Pancreas (tissue), 10 donors: Measurements from ENCODE around the gene TRIM16. TPM values are rescaled to one million over a fixed set of nuclear protein-coding genes. Genes with fewer than 3 reads are reported as not detected.
A peak's percentile ranks its signal among the peaks of the same experiment; 100 is the strongest.
"Not testable (repeated sequence)": the region's sequence is repeated elsewhere in the genome, so short reads cannot be mapped to it uniquely, and the experiment has no call there.

Experiments
- ATAC-seq, 4 donors: fragments of 200-7000 bp; cut with Tn5 transposase; one replicate each; pipeline versions ENCODE4 v1.8.0 to v1.9.1; 2020; ENCODE audit warnings: mild to moderate bottlenecking in 4 of 4, moderate library complexity in 4 of 4
- DNase-seq, 6 donors: peaks; one replicate each; pipeline ENCODE4 v3.0.0-alpha.2; 2020
- FAIRE-seq: peaks from 2 replicates; lab custom pipeline; 2012; peaks lifted over from hg19 to GRCh38; lab: Jason Lieb, UNC
- H3K27ac ChIP-seq, 4 donors: fragments of 200-600 bp; sonication (generic); 1 replicate in 3 of 4; 2 replicates in 1 of 4; pipeline versions ENCODE4 v1.5.0 to v1.8.0; 2020
- H3K27me3 ChIP-seq, 4 donors: fragments of 200-600 bp; one replicate each; pipeline ENCODE4 v1.8.0; 2021
- H3K36me3 ChIP-seq, 3 donors: fragments of 200-600 bp; sonication (generic) in 1 of 3; one replicate each; pipeline versions ENCODE4 v1.5.0 to v1.8.0; 2020 to 2021
- H3K4me1 ChIP-seq, 3 donors: fragments of 200-600 bp; one replicate each; pipeline ENCODE4 v1.8.0; 2021
- H3K4me3 ChIP-seq, 4 donors: fragments of 200-600 bp; sonication (generic) in 2 of 4; one replicate each; pipeline versions ENCODE4 v1.5.0 to v1.8.0; 2020 to 2021
- H3K9me3 ChIP-seq, 4 donors: fragments of 200-600 bp; one replicate each; pipeline ENCODE4 v1.8.0; 2021
- CTCF ChIP-seq, 4 donors: fragments of 200-600 bp; sonication (generic) in 3 of 4; IDR thresholded peaks; one replicate each; pipeline versions ENCODE4 v1.5.0 to v1.8.0; 2021; ENCODE audit warnings: antibody characterized with exemption in 4 of 4
- WGBS, 2 donors: extraction: QIAGEN DNeasy Blood & Tissue Kit; methylation state at CpG; one replicate each; pipeline ENCODE4 v1.1.7; 2013; 5-methylcytosine and 5-hydroxymethylcytosine counted together
- intact Hi-C, 3 donors: fragments of 100-400 bp; cut with DNase I; formaldehyde crosslinking; loops; one replicate each; pipeline versions ENCODE4 v1.11.1 to v1.14.2; 2022
- polyA plus RNA-seq, 2 donors: library from polyadenylated mRNA; stranded (reverse); fragments of 200-250 nt; gene quantifications; one replicate each; pipeline ENCODE4 v1.2.3, GENCODE V29; 2013
- total RNA-seq, 6 donors: library from RNA; stranded (reverse); fragmentation: NEBNext Ultra II Directional in 4 of 6; extraction: Animal tissue kit (Norgen Biotek cat#: 25700) in 4 of 6; gene quantifications; one replicate each; pipeline versions ENCODE4 v1.2.1 to v1.2.4, GENCODE V29; 2021 to 2023
- donor health status: healthy with polysubstance abuse.
- donor health status: DM: no; HTN: no; CAD: no; lungs with moderate emphysema.
- donor health status: DM: no; HTN: no; CAD: no.
- donor health status: control.
- donor health status: control.
- donor health status: Bipolar disorder and iron deficiency.
- donor health status: DM: yes; HTN: yes; CAD: no.
- donor health status: DM: no; HTN: no; CAD: no.
- donor health status: DM: no; HTN: no; CAD: no.
- donor health status: DM: yes; HTN: yes; CAD: no.

The TRIM16 gene
- total and polyA plus RNA-seq, 8 donors: 3.1 to 10.2 (median 5.9) TPM

GRCh38 chr17:15687494-15687893, 3.4 kb upstream of the TRIM16 start:
- H3K4me3 ChIP-seq, H3K27ac ChIP-seq, DNase-seq, intact Hi-C loops, H3K9me3 ChIP-seq, ATAC-seq, FAIRE-seq, H3K36me3 ChIP-seq, H3K27me3 ChIP-seq, H3K4me1 ChIP-seq: not testable (repeated sequence)
- 60 to 83% methylated on average over 1 of the region's 1 CpG for WGBS, 2 donors

GRCh38 chr17:15683135-15683534, 976 bp downstream of the TRIM16 start:
- H3K27ac ChIP-seq, ATAC-seq, DNase-seq, H3K4me1 ChIP-seq, H3K9me3 ChIP-seq, H3K36me3 ChIP-seq, intact Hi-C loops, FAIRE-seq, H3K4me3 ChIP-seq, H3K27me3 ChIP-seq: not testable (repeated sequence)
- WGBS, 2 donors: 93 to 94% methylated on average over 3 of the region's 3 CpGs

GRCh38 chr17:15675991-15676390, 8.1 kb downstream of the TRIM16 start:
- FAIRE-seq, H3K27ac ChIP-seq, H3K4me1 ChIP-seq, H3K4me3 ChIP-seq, H3K36me3 ChIP-seq, intact Hi-C loops, H3K9me3 ChIP-seq, DNase-seq, H3K27me3 ChIP-seq, ATAC-seq: not testable (repeated sequence)
- WGBS, 2 donors: 84 to 88% methylated on average over 6 of the region's 6 CpGs

- H3K36me3 ChIP-seq, H3K27ac ChIP-seq, FAIRE-seq, H3K4me1 ChIP-seq, ATAC-seq, DNase-seq, H3K27me3 ChIP-seq, H3K4me3 ChIP-seq, H3K9me3 ChIP-seq, intact Hi-C loops: not testable (repeated sequence)
- 69 to 88% methylated on average over 1 of the region's 1 CpG for WGBS, 2 donors
Observed at GRCh38 chr17:15674640-15675039, 9.5 kb downstream of the TRIM16 start.

DNA sequence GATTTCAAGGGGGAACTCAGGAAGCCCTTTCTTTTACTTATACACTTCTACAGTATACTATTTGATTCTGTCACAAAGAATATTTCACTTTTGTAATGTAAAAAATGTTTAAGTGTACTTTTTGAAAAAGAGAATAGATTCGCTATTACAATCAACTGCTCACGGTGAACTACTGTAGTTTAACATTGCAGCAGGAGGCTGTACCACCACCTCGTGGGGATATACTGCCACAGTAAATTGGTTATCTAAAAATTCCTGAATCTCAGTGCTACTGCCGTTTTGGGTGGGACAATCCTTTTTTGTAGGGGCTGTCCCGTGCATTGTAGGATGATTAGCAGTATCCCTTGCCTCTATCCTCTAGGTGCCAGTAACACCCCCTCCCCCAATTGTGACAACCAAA, 14.6 kb downstream of the TRIM16 start:
- intact Hi-C loops, H3K27ac ChIP-seq, H3K9me3 ChIP-seq, H3K4me1 ChIP-seq, DNase-seq, FAIRE-seq, H3K27me3 ChIP-seq, H3K36me3 ChIP-seq, H3K4me3 ChIP-seq: not testable (repeated sequence)
- peak in 2 of 4 donors; percentile 30 to 40 for ATAC-seq
- WGBS, 2 donors: 69 to 71% methylated on average over 5 of the region's 5 CpGs

- Histone ChIP-seq H3K4me1 (peaks cover 7 to 12% (median 7%) of the 10 kb centered on the region in 3 donors), H3K27me3 (no peaks in the 10 kb centered on the region), H3K9me3 (no peaks in the 10 kb centered on the region), H3K36me3 (no peaks in the 10 kb centered on the region), H3K27ac (no peak overlapping the region), H3K4me3 (no peak overlapping the region)
- DNase-seq (no peak), ATAC-seq (no peak), FAIRE-seq (no peak)
- 96 to 98% methylated on average over 5 of the region's 5 CpGs for WGBS, 2 donors
- TF ChIP-seq CTCF (IDR thresholded peaks at IDR 0.05): no peak
- intact Hi-C loops: no loop called here
Observed at GRCh38 chr17:15663691-15664090, 20.4 kb downstream of the TRIM16 start.

- H3K4me3 ChIP-seq: no peak overlapping the region
- no peaks in the 10 kb centered on the region for H3K27me3 ChIP-seq
- TF ChIP-seq CTCF (IDR thresholded peaks at IDR 0.05): no peak
- 93% methylated on average over 6 of the region's 6 CpGs for WGBS, 2 donors
- FAIRE-seq (no peak), DNase-seq (no peak), ATAC-seq (no peak)
- H3K36me3 ChIP-seq: no peaks in the 10 kb centered on the region
- no peaks in the 10 kb centered on the region for H3K9me3 ChIP-seq
- intact Hi-C loops: no loop called here
- no peak overlapping the region for H3K27ac ChIP-seq
- H3K4me1 ChIP-seq: peaks cover 7 to 12% (median 7%) of the 10 kb centered on the region in 3 donors
Observed at GRCh38 chr17:15663176-15663575, 20.9 kb downstream of the TRIM16 start.
